ENCODE results near the gene ARMC5.
A peak's percentile ranks its signal among the peaks of the same experiment; 100 is the strongest.
"Not testable (repeated sequence)": the region's sequence is repeated elsewhere in the genome, so short reads cannot be mapped to it uniquely, and the experiment has no call there.

Gene ARMC5

GRCh38 chr16:31435341-31436220, 23.7 kb upstream of the ARMC5 start:
- DNase-seq (ENCODE audit: low spot score): no peak

- no peak for DNase-seq (ENCODE audit: low spot score)
Measured at GRCh38 chr16:31436221-31437045, 22.9 kb upstream of the ARMC5 start.

GRCh38 chr16:31438414-31438813, 20.9 kb upstream of the ARMC5 start:
- DNase-seq (ENCODE audit: low spot score): no peak

GRCh38 chr16:31439023-31439422, 20.3 kb upstream of the ARMC5 start:
- DNase-seq (ENCODE audit: low spot score): not testable (repeated sequence)

- no peak for DNase-seq (ENCODE audit: low spot score)
Measured at GRCh38 chr16:31439519-31439918, 19.8 kb upstream of the ARMC5 start.

- peak; percentile 44 for DNase-seq (ENCODE audit: low spot score)
Measured at GRCh38 chr16:31440516-31441184, 18.7 kb upstream of the ARMC5 start.

- no peak for DNase-seq (ENCODE audit: low spot score)
Measured at GRCh38 chr16:31441956-31442355, 17.3 kb upstream of the ARMC5 start.

GRCh38 chr16:31445931-31446330, 13.4 kb upstream of the ARMC5 start:
- not testable (repeated sequence) for DNase-seq (ENCODE audit: low spot score)

GRCh38 chr16:31451201-31451600, 8.1 kb upstream of the ARMC5 start:
- no peak for DNase-seq (ENCODE audit: low spot score)

GRCh38 chr16:31451681-31452351, 7.5 kb upstream of the ARMC5 start:
- peak; percentile 45 for DNase-seq (ENCODE audit: low spot score)

- peak; percentile 35 for DNase-seq (ENCODE audit: low spot score)
Measured at GRCh38 chr16:31452631-31453106, 6.6 kb upstream of the ARMC5 start.

GRCh38 chr16:31453255-31454204, 5.8 kb upstream of the ARMC5 start:
- no peak for DNase-seq (ENCODE audit: low spot score)

GRCh38 chr16:31455601-31456314, 3.5 kb upstream of the ARMC5 start:
- DNase-seq (ENCODE audit: low spot score): no peak

- no peak for DNase-seq (ENCODE audit: low spot score)
Measured at GRCh38 chr16:31456988-31457360, 2.3 kb upstream of the ARMC5 start.

- peak; percentile 23 for DNase-seq (ENCODE audit: low spot score)
Measured at GRCh38 chr16:31458073-31458843, 1.0 kb upstream of the ARMC5 start.

- peak; percentile 100 for DNase-seq (ENCODE audit: low spot score)
Measured at GRCh38 chr16:31459687-31460581, 633 bp downstream of the ARMC5 start.

GRCh38 chr16:31460582-31461002, 1.3 kb downstream of the ARMC5 start:
- peak; percentile 30 for DNase-seq (ENCODE audit: low spot score)

All from globus pallidus (tissue), 1 donor.